CD4-positive, alpha-beta T cell treated with Interleukin-6 for 4 hours (primary cell): Measurements from ENCODE around the gene RRBP1.

Source experiments
- DNase-seq: peaks from one replicate; pipeline ENCODE4 v3.0.0-alpha.2; 2020; ENCODE audit warnings: mixed read lengths

The RRBP1 gene

GRCh38 chr20:17682889-17683198 lies 802 bp upstream of the RRBP1 start:
- no peak for DNase-seq

GRCh38 chr20:17681726-17682102 lies 328 bp downstream of the RRBP1 start:
- DNase-seq: no peak

- peak; percentile 83 for DNase-seq
Measured at GRCh38 chr20:17680836-17681725, 961 bp downstream of the RRBP1 start.

- no peak for DNase-seq
Measured at GRCh38 chr20:17679941-17680835, 1.9 kb downstream of the RRBP1 start.

GRCh38 chr20:17678886-17679285 lies 3.2 kb downstream of the RRBP1 start:
- DNase-seq: no peak

GRCh38 chr20:17678295-17678694 lies 3.7 kb downstream of the RRBP1 start:
- DNase-seq: no peak

- DNase-seq: no peak
Measured at GRCh38 chr20:17676942-17677341, 5.1 kb downstream of the RRBP1 start.

GRCh38 chr20:17676378-17676759 lies 5.7 kb downstream of the RRBP1 start:
- DNase-seq: no peak

- no peak for DNase-seq
Measured at GRCh38 chr20:17675519-17676377, 6.3 kb downstream of the RRBP1 start.

- DNase-seq: no peak
Measured at GRCh38 chr20:17674722-17675518, 7.1 kb downstream of the RRBP1 start.

- DNase-seq: no peak
Measured at GRCh38 chr20:17673084-17673483, 9.0 kb downstream of the RRBP1 start.

- no peak for DNase-seq
Measured at GRCh38 chr20:17671565-17671964, 10.5 kb downstream of the RRBP1 start.

GRCh38 chr20:17671011-17671410 lies 11.0 kb downstream of the RRBP1 start:
- no peak for DNase-seq

- DNase-seq: no peak
Measured at GRCh38 chr20:17669306-17669931, 12.6 kb downstream of the RRBP1 start.

- no peak for DNase-seq
Measured at GRCh38 chr20:17668432-17668831, 13.6 kb downstream of the RRBP1 start.

- DNase-seq: no peak
Measured at GRCh38 chr20:17667445-17667844, 14.6 kb downstream of the RRBP1 start.

GRCh38 chr20:17666481-17666880 lies 15.6 kb downstream of the RRBP1 start:
- DNase-seq: no peak

GRCh38 chr20:17665756-17666155 lies 16.3 kb downstream of the RRBP1 start:
- DNase-seq: no peak

GRCh38 chr20:17664025-17664633 lies 17.9 kb downstream of the RRBP1 start:
- DNase-seq: peak; percentile 15

GRCh38 chr20:17663486-17663885 lies 18.6 kb downstream of the RRBP1 start:
- DNase-seq: no peak

GRCh38 chr20:17663040-17663399 lies 19.0 kb downstream of the RRBP1 start:
- no peak for DNase-seq
